PC-9 (cell line): Measurements from ENCODE around the gene ADCK2. TPM values are rescaled to one million over a fixed set of nuclear protein-coding genes. Genes with fewer than 3 reads are reported as not detected.

ENCODE experiments used
- BruUV-seq: library from RNA; stranded (reverse); fragments of 400-500 nt; replicated peaks from 2 replicates; lab custom pipeline; 2021; lab: Mats Ljungman, UMichigan
- CTCF ChIA-PET: fragments of 300-600 bp; sonication (Branson Sonifier 250); formaldehyde crosslinking; loops from one replicate; lab custom pipeline; 2022; ENCODE audit warnings: antibody characterized with exemption; lab: Charles Lee
- POLR2A ChIA-PET: fragments of 300-600 bp; sonication (Branson Sonifier 250); formaldehyde crosslinking; loops from one replicate; lab custom pipeline; 2022; ENCODE audit warnings: antibody characterized with exemption; ENCODE audit not compliant: unreplicated experiment; lab: Charles Lee
- DNase-seq, 2 experiments: peaks; one replicate each; pipeline versions ENCODE4 v3.0.0 to v3.0.0-alpha.2; 2015 to 2022; ENCODE audit warnings: mixed read lengths in 1 of 2
- H2AFZ ChIP-seq: fragments of 200-600 bp; sonication (generic); 2 replicates; pipeline ENCODE4 v1.8.1; 2017; ENCODE audit warnings: antibody characterized with exemption
- H3F3A ChIP-seq: fragments of 200-600 bp; sonication (generic); 2 replicates; pipeline ENCODE4 v1.8.1; 2017; ENCODE audit warnings: antibody characterized with exemption, mild to moderate bottlenecking, low read depth; ENCODE audit not compliant: insufficient read depth
- H3K27ac ChIP-seq: fragments of 200-600 bp; sonication (generic); 2 replicates; pipeline ENCODE4 v1.6.1; 2016; ENCODE audit warnings: mixed run types
- H3K27me3 ChIP-seq: fragments of 200-600 bp; sonication (generic); 2 replicates; pipeline ENCODE4 v1.6.1; 2016; ENCODE audit warnings: low read depth, mixed run types; ENCODE audit not compliant: insufficient read depth
- H3K36me3 ChIP-seq: fragments of 200-600 bp; sonication (generic); 2 replicates; pipeline ENCODE4 v1.6.1; 2016; ENCODE audit warnings: low read depth, mixed run types
- H3K4me1 ChIP-seq: fragments of 200-600 bp; sonication (generic); replicated peaks from 2 replicates; pipeline ENCODE4 v1.6.1; 2016; ENCODE audit warnings: mixed run types; ENCODE audit not compliant: insufficient read depth
- H3K4me2 ChIP-seq: fragments of 200-600 bp; sonication (generic); 2 replicates; pipeline ENCODE4 v1.6.1; 2017; ENCODE audit warnings: mixed run types
- H3K4me3 ChIP-seq: fragments of 200-600 bp; sonication (generic); 2 replicates; pipeline ENCODE4 v1.6.1; 2016; ENCODE audit warnings: mixed run types
- H3K79me2 ChIP-seq: fragments of 200-600 bp; sonication (generic); 2 replicates; pipeline ENCODE4 v1.6.1; 2017; ENCODE audit warnings: low read depth, mixed run types
- H3K9me2 ChIP-seq: fragments of 200-600 bp; sonication (generic); 2 replicates; pipeline ENCODE4 v1.8.1; 2017; ENCODE audit warnings: mild to moderate bottlenecking; ENCODE audit not compliant: insufficient read depth
- H3K9me3 ChIP-seq: fragments of 200-600 bp; sonication (generic); 2 replicates; pipeline ENCODE4 v1.8.1; 2016; ENCODE audit warnings: low read depth; ENCODE audit not compliant: insufficient read depth
- H4K20me1 ChIP-seq: fragments of 200-600 bp; sonication (generic); 2 replicates; pipeline ENCODE4 v1.8.1; 2017; ENCODE audit not compliant: insufficient read depth
- EZH2 ChIP-seq: fragments of 200-600 bp; sonication (generic); IDR thresholded peaks from 2 replicates; pipeline ENCODE4 v1.8.0; 2017; ENCODE audit warnings: antibody characterized with exemption, low read depth
- intact Hi-C: fragments of 100-400 bp; cut with micrococcal nuclease; formaldehyde crosslinking; loops from one replicate; pipeline ENCODE4 v1.10.0; 2022; ENCODE audit not compliant: unreplicated experiment
- total RNA-seq: library from RNA; stranded (reverse); gene quantifications from 2 replicates; pipeline ENCODE4 v1.2.3, GENCODE V29; 2021
- TF ChIP-seq, protein P1 (sequence below): fragments of 200-600 bp; sonication (generic); conservative IDR thresholded peaks from 2 replicates; pipeline ENCODE4 v1.6.1; 2017; ENCODE audit warnings: mixed run types, antibody characterized with exemption, mild to moderate bottlenecking, moderate library complexity

ADCK2 gene
- total RNA-seq, 1 experiment from 2014 or later, result 35.3 TPM

DNA sequence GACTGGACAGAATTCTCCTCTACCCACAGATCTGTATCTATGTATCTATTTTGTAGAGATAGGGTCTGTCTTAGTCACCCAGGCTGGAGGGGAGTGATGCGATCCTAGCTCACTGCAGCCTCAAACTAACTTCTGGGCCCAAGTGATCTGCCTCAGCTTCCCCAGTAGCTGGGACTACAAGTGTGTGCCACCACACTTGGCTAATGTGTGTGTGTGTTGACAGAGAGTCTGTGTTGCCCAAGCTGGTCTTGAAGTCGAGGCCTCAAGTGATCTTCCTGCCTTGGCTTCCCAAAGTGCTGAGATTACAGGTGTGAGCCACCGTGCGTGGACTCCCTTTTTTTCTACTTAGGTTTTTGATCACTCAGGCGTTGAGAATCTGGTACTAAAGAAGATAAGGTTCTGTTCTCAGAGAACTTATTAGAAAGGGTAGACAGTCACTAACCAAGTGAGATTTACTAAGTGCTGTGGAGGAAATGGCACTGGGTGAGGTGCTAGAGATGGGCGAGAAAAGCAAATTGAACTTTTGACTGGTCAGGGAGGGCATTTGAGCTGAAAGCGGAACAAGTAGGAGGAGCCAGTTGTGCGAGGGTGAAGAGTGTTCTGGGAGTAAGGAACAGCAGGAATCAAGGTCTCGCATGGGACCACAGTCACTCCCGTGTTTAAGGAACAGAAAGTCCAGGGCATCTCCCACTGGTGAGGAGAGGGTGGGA is 41.7 kb downstream of the ADCK2 start:
- Histone ChIP-seq H3K4me1 (no peaks in the 10 kb centered on the region), H4K20me1 (no peaks in the 10 kb centered on the region), H2AFZ (no peak overlapping the region), H3K4me2 (no peak overlapping the region), H3K27me3 (no peaks in the 10 kb centered on the region), H3K36me3 (0 out of 2 replicates have a peak, but pooled peaks cover 3% of the 10 kb centered on the region), H3F3A (no peaks in the 10 kb centered on the region; the same call in 1 of the 2 replicates), H3K9me2 (no peaks in the 10 kb centered on the region), H3K27ac (no peak overlapping the region), H3K4me3 (no peak overlapping the region), H3K9me3 (no peaks in the 10 kb centered on the region; the same call in 1 of the 2 replicates), H3K79me2 (no peaks in the 10 kb centered on the region)
- CTCF ChIA-PET, result no interaction called here
- intact Hi-C loops, result no loop called here
- POLR2A ChIA-PET, result no interaction called here
- no TSS peak for BruUV-seq
- peak in 1 of 2 experiments; percentile 33 for DNase-seq
- TF ChIP-seq EZH2, result no peak
- TF ChIP-seq, protein P1, sequence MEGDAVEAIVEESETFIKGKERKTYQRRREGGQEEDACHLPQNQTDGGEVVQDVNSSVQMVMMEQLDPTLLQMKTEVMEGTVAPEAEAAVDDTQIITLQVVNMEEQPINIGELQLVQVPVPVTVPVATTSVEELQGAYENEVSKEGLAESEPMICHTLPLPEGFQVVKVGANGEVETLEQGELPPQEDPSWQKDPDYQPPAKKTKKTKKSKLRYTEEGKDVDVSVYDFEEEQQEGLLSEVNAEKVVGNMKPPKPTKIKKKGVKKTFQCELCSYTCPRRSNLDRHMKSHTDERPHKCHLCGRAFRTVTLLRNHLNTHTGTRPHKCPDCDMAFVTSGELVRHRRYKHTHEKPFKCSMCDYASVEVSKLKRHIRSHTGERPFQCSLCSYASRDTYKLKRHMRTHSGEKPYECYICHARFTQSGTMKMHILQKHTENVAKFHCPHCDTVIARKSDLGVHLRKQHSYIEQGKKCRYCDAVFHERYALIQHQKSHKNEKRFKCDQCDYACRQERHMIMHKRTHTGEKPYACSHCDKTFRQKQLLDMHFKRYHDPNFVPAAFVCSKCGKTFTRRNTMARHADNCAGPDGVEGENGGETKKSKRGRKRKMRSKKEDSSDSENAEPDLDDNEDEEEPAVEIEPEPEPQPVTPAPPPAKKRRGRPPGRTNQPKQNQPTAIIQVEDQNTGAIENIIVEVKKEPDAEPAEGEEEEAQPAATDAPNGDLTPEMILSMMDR, result no peak

DNA sequence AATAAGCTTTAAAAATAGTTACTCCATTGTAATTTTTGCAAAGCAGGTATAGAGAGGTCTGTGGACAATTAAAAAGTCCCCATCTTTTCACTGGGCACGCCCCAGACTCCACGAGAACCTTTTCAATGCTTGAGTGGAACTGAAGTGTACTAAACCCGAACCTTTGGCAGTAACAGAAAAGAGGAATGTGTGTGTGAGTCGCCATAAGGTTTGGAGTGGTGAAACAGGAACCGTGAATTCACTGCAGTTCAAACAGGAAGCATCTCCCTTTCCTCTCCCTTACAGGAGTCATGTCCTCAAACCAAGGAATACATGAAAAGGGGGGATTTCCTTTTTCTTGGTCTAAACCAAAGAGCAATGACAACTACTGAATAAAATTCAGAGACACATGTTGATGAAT is 47.0 kb downstream of the ADCK2 start:
- Histone ChIP-seq H3K4me1 (no peaks in the 10 kb centered on the region), H3K36me3 (0 out of 2 replicates have a peak, but pooled peaks cover 5% of the 10 kb centered on the region), H3K9me2 (no peaks in the 10 kb centered on the region), H3K4me3 (no peak overlapping the region), H3K27me3 (no peaks in the 10 kb centered on the region), H4K20me1 (no peaks in the 10 kb centered on the region), H3K79me2 (no peaks in the 10 kb centered on the region), H3F3A (no peaks in the 10 kb centered on the region; the same call in 1 of the 2 replicates), H3K27ac (no peak overlapping the region), H2AFZ (no peak overlapping the region), H3K9me3 (no peaks in the 10 kb centered on the region), H3K4me2 (no peak overlapping the region)
- no TSS peak for BruUV-seq
- POLR2A ChIA-PET, result no interaction called here
- TF ChIP-seq, protein P1, result no peak
- TF ChIP-seq EZH2, result no peak
- CTCF ChIA-PET, result no interaction called here
- peak in 1 of 2 experiments; percentile 33 for DNase-seq
- intact Hi-C loops, result no loop called here

DNA sequence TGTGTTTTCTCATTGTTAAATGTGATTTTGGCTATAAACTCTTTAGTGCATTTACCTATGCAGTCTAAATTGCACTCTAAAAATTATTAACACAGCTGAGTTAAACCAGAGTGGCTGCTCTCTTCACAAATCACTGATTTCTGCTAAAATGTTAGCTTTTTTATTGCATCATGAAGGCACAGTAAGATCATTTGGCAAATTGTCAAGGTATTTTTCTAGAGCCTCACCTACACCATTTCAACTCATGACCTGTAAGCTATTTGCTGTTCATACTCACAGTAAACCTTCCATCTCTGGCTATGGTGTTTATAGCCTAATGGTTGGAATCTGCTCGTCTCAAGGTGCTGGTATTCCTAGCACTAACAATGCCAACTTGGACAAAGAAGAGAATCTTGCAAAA is 49.5 kb downstream of the ADCK2 start:
- Histone ChIP-seq H4K20me1 (no peaks in the 10 kb centered on the region), H3K27me3 (no peaks in the 10 kb centered on the region), H3F3A (0 out of 2 replicates have a peak, but pooled peaks cover 4% of the 10 kb centered on the region), H3K27ac (no peak overlapping the region), H2AFZ (no peak overlapping the region), H3K4me1 (no peaks in the 10 kb centered on the region), H3K36me3 (0 out of 2 replicates have a peak, but pooled peaks cover 4% of the 10 kb centered on the region), H3K9me2 (no peaks in the 10 kb centered on the region), H3K4me2 (no peak overlapping the region), H3K79me2 (no peaks in the 10 kb centered on the region), H3K4me3 (no peak overlapping the region), H3K9me3 (no peaks in the 10 kb centered on the region)
- TF ChIP-seq EZH2, result no peak
- intact Hi-C loops, result no loop called here
- POLR2A ChIA-PET, result no interaction called here
- CTCF ChIA-PET, result interaction anchor here (1.0 kb wide), 1 partner anchor 1063 kb away, joined by 3 read pairs; no protein-coding TSS in a partner anchor
- peak in 1 of 2 experiments; percentile 28 for DNase-seq
- no TSS peak for BruUV-seq
